H1 (cell line): ENCODE results near the gene BEX3. TPM values are rescaled to one million over a fixed set of nuclear protein-coding genes. Genes with fewer than 3 reads are reported as not detected.
A peak's percentile ranks its signal among the peaks of the same experiment; 100 is the strongest.

Source experiments
- CTCF ChIA-PET: fragments of 300-600 bp; sonication (Branson Sonifier 250); formaldehyde crosslinking; loops from one replicate; lab custom pipeline; 2021; ENCODE audit not compliant: partially characterized antibody; lab: Charles Lee
- POLR2A ChIA-PET: fragments of 300-600 bp; sonication (Branson Sonifier 250); formaldehyde crosslinking; loops from one replicate; lab custom pipeline; 2021; ENCODE audit warnings: inconsistent platforms; ENCODE audit not compliant: partially characterized antibody; lab: Charles Lee
- DNase-seq, 2 experiments: peaks; one replicate each; pipeline versions ENCODE4 v3.0.0 to v3.0.0-alpha.2; 2010 to 2022; ENCODE audit warnings: low spot score in 2 of 2, low read depth in 1 of 2, mixed read lengths in 1 of 2
- FAIRE-seq: peaks from 2 replicates; lab custom pipeline; 2011; peaks lifted over from hg19 to GRCh38; lab: Jason Lieb, UNC
- H2AFZ ChIP-seq: 2 replicates; pipeline ENCODE4 v1.8.1; 2012; ENCODE audit warnings: low read length, inconsistent platforms
- H2AK5ac ChIP-seq: 2 replicates; pipeline ENCODE4 v1.6.1; 2013; ENCODE audit warnings: low read depth, low read length
- H2BK120ac ChIP-seq: replicated peaks from 2 replicates; pipeline ENCODE3; 2013; ENCODE audit warnings: low read depth, low read length, inconsistent platforms
- H2BK12ac ChIP-seq: 2 replicates; pipeline ENCODE4 v1.6.1; 2013; ENCODE audit warnings: low read depth, low read length
- H2BK15ac ChIP-seq: 2 replicates; pipeline ENCODE4 v1.6.1; 2013; ENCODE audit warnings: low read length
- H2BK20ac ChIP-seq: 2 replicates; pipeline ENCODE4 v1.6.1; 2013; ENCODE audit warnings: low read length
- H2BK5ac ChIP-seq: 2 replicates; pipeline ENCODE4 v1.6.1; 2013; ENCODE audit warnings: low read depth, low read length
- H3K14ac ChIP-seq: 2 replicates; pipeline ENCODE4 v1.6.1; 2013; ENCODE audit warnings: inconsistent platforms; ENCODE audit not compliant: insufficient read length
- H3K18ac ChIP-seq: 2 replicates; pipeline ENCODE4 v1.6.1; 2013; ENCODE audit warnings: low read length; ENCODE audit errors: extremely low read depth
- H3K23ac ChIP-seq: 2 replicates; pipeline ENCODE4 v1.6.1; 2013; ENCODE audit warnings: inconsistent platforms; ENCODE audit not compliant: insufficient read length
- H3K23me2 ChIP-seq: 2 replicates; pipeline ENCODE4 v1.6.1; 2013; ENCODE audit warnings: low read depth, low read length
- H3K27ac ChIP-seq: 2 replicates; pipeline ENCODE4 v1.6.1; 2011; ENCODE audit warnings: low read depth, low read length, inconsistent platforms
- H3K27me3 ChIP-seq, 4 experiments: replicated peaks in 1 of 4; 1 replicate in 1 of 4; 2 replicates in 3 of 4; pipeline versions ENCODE4 v1.6.1 to v1.8.1; 2011 to 2013; ENCODE audit warnings: low read length in 3 of 4, mild to moderate bottlenecking in 3 of 4, inconsistent platforms in 2 of 4, mixed read lengths in 2 of 4, moderate library complexity in 1 of 4; ENCODE audit not compliant: control insufficient read depth in 3 of 4, insufficient read depth in 3 of 4; ENCODE audit errors: extremely low read depth in 1 of 4
- H3K36me3 ChIP-seq, 4 experiments: 2 replicates each; pipeline versions ENCODE4 v1.6.1 to v1.8.1; 2011 to 2013; ENCODE audit warnings: mild to moderate bottlenecking in 4 of 4, low read length in 3 of 4, moderate library complexity in 2 of 4, control low read depth in 1 of 4, inconsistent platforms in 1 of 4; ENCODE audit not compliant: insufficient read depth in 4 of 4, control insufficient read depth in 2 of 4
- H3K4ac ChIP-seq: replicated peaks from 2 replicates; pipeline ENCODE3; 2013; ENCODE audit warnings: low read length, low read depth, mixed read lengths, inconsistent platforms; ENCODE audit not compliant: insufficient read length
- H3K4me1 ChIP-seq, 4 experiments: replicated peaks in 1 of 4; 1 replicate in 1 of 4; 2 replicates in 3 of 4; pipeline versions ENCODE4 v1.6.1 to v1.8.1; 2011 to 2013; ENCODE audit warnings: low read length in 3 of 4, inconsistent platforms in 2 of 4, mixed read lengths in 1 of 4; ENCODE audit not compliant: insufficient read depth in 4 of 4, control insufficient read depth in 3 of 4
- H3K4me2 ChIP-seq, 2 experiments: 2 replicates each; pipeline versions ENCODE4 v1.6.1 to v1.8.1; 2011 to 2013; ENCODE audit warnings: low read depth in 2 of 2, low read length in 2 of 2, control low read depth in 1 of 2, inconsistent platforms in 1 of 2, mild to moderate bottlenecking in 1 of 2; ENCODE audit not compliant: insufficient read depth in 1 of 2
- H3K4me3 ChIP-seq, 4 experiments: fragments of 200-600, 300-600 bp in 1 of 4; sonication (generic), shearing (Covaris generic), sonication (Bioruptor Twin) in 1 of 4; 2 replicates each; pipeline versions ENCODE4 v1.5.1 to v1.8.1; 2011 to 2016; ENCODE audit warnings: low read length in 4 of 4, low read depth in 3 of 4, control low read depth in 2 of 4, inconsistent platforms in 2 of 4, mild to moderate bottlenecking in 2 of 4, mixed read lengths in 1 of 4, moderate library complexity in 1 of 4; ENCODE audit not compliant: insufficient read depth in 2 of 4; ENCODE audit errors: extremely low read depth in 1 of 4
- H3K56ac ChIP-seq: replicated peaks from 2 replicates; pipeline ENCODE3; 2013; ENCODE audit warnings: low read depth, mild to moderate bottlenecking, mixed read lengths, low read length, inconsistent platforms; ENCODE audit not compliant: insufficient read length
- H3K79me1 ChIP-seq: 2 replicates; pipeline ENCODE4 v1.6.1; 2013; ENCODE audit warnings: low read depth, low read length, control low read depth
- H3K79me2 ChIP-seq, 2 experiments: 2 replicates each; pipeline versions ENCODE4 v1.6.1 to v1.8.1; 2012 to 2013; ENCODE audit warnings: low read length in 2 of 2, mild to moderate bottlenecking in 2 of 2, inconsistent platforms in 1 of 2; ENCODE audit not compliant: insufficient read depth in 2 of 2, control insufficient read depth in 1 of 2
- H3K9ac ChIP-seq, 4 experiments: replicated peaks in 1 of 4; 1 replicate in 1 of 4; 2 replicates in 3 of 4; pipeline versions ENCODE4 v1.6.1 to v1.8.1; 2011 to 2013; ENCODE audit warnings: low read depth in 3 of 4, low read length in 3 of 4, control low read depth in 2 of 4, mild to moderate bottlenecking in 2 of 4, moderate library complexity in 2 of 4, inconsistent platforms in 1 of 4; ENCODE audit errors: extremely low read depth in 1 of 4
- H3K9me3 ChIP-seq, 2 experiments: 2 replicates each; pipeline versions ENCODE4 v1.6.1 to v1.8.1; 2012 to 2013; ENCODE audit warnings: mild to moderate bottlenecking in 2 of 2, moderate library complexity in 2 of 2, control low read depth in 1 of 2, inconsistent platforms in 1 of 2, low read depth in 1 of 2, low read length in 1 of 2, mixed read lengths in 1 of 2; ENCODE audit not compliant: insufficient read depth in 2 of 2
- H4K20me1 ChIP-seq, 2 experiments: replicated peaks in 1 of 2; 2 replicates each; pipeline versions ENCODE3 to v1.8.1; 2011 to 2013; ENCODE audit warnings: inconsistent platforms in 2 of 2, low read length in 2 of 2, mild to moderate bottlenecking in 1 of 2; ENCODE audit not compliant: insufficient read depth in 2 of 2, control insufficient read depth in 1 of 2
- H4K5ac ChIP-seq: 2 replicates; pipeline ENCODE4 v1.6.1; 2013; ENCODE audit warnings: low read length, low read depth, mixed read lengths, inconsistent platforms; ENCODE audit not compliant: insufficient read length
- H4K8ac ChIP-seq: 2 replicates; pipeline ENCODE4 v1.8.0; 2013; ENCODE audit warnings: mild to moderate bottlenecking, moderate library complexity, low read length, inconsistent platforms; ENCODE audit not compliant: insufficient read depth; ENCODE audit errors: extremely low read depth
- H4K91ac ChIP-seq: replicated peaks from 2 replicates; pipeline ENCODE3; 2013; ENCODE audit warnings: low read length, mixed read lengths, inconsistent platforms; ENCODE audit not compliant: insufficient read length
- ATF2 ChIP-seq: IDR thresholded peaks from 2 replicates; pipeline ENCODE4 v1.6.1; 2012; ENCODE audit warnings: low read length, inconsistent platforms
- BCL11A ChIP-seq, 2 experiments: IDR thresholded peaks; one replicate each; pipeline ENCODE4 v1.6.1; 2011; ENCODE audit warnings: low read depth in 2 of 2, low read length in 2 of 2, mild to moderate bottlenecking in 2 of 2
- CBX5 ChIP-seq: fragments of 300-800, 300-1000 bp; sonication (generic); IDR thresholded peaks from 2 replicates; pipeline ENCODE4 v1.7.1; 2016; ENCODE audit warnings: antibody characterized with exemption, low read length, low read depth
- CTBP2 ChIP-seq: IDR thresholded peaks from 2 replicates; pipeline ENCODE4 v1.7.0; 2011; ENCODE audit warnings: borderline replicate concordance, mild to moderate bottlenecking, moderate library complexity, mixed read lengths, low read length; ENCODE audit not compliant: insufficient read depth, insufficient read length
- EP300 ChIP-seq, 2 experiments: IDR thresholded peaks; 1 replicate in 1 of 2; 2 replicates in 1 of 2; pipeline ENCODE4 v1.6.1; 2011 to 2012; ENCODE audit warnings: low read depth in 2 of 2, low read length in 2 of 2, mild to moderate bottlenecking in 2 of 2, borderline replicate concordance in 1 of 2, inconsistent platforms in 1 of 2, moderate library complexity in 1 of 2
- EZH2 ChIP-seq: fragments of 200-600 bp; sonication (generic); IDR thresholded peaks from 2 replicates; pipeline ENCODE4 v1.7.1; 2012; ENCODE audit warnings: low read depth, mild to moderate bottlenecking, moderate library complexity, low read length, inconsistent platforms; ENCODE audit not compliant: severe bottlenecking
- HDAC6 ChIP-seq: IDR thresholded peaks from one replicate; pipeline ENCODE4 v1.7.1; 2012; ENCODE audit warnings: low read depth, mild to moderate bottlenecking, inconsistent platforms, low read length, moderate library complexity
- KDM4A ChIP-seq: IDR thresholded peaks from one replicate; pipeline ENCODE4 v1.7.1; 2012; ENCODE audit warnings: low read depth, mild to moderate bottlenecking, moderate library complexity, low read length, inconsistent platforms; ENCODE audit not compliant: severe bottlenecking
- SIX5 ChIP-seq: IDR thresholded peaks from 2 replicates; pipeline ENCODE4 v1.6.1; 2011; ENCODE audit warnings: mild to moderate bottlenecking, low read depth, low read length
- SUZ12 ChIP-seq: fragments of 200-600 bp; sonication (generic); IDR thresholded peaks from 2 replicates; pipeline ENCODE4 v1.6.1; 2012; ENCODE audit warnings: mild to moderate bottlenecking, inconsistent platforms, low read length, moderate library complexity, mixed read lengths
- TEAD4 ChIP-seq: IDR thresholded peaks from 2 replicates; pipeline ENCODE4 v1.6.1; 2012; ENCODE audit warnings: low read depth, low read length, inconsistent platforms, mixed read lengths
- WGBS, 2 experiments: shearing (Covaris generic) in 1 of 2; methylation state at CpG; one replicate each; pipeline versions ENCODE4 v1.1.6 to v1.1.7; 2013 to 2015; ENCODE audit warnings: low lambda C conversion rate in 2 of 2, mixed read lengths in 2 of 2, inconsistent platforms in 1 of 2, low coverage in 1 of 2, missing lambda C conversion rate in 1 of 2; ENCODE audit not compliant: insufficient replicate concordance in 2 of 2, insufficient coverage in 1 of 2, insufficient read length in 1 of 2; ENCODE audit errors: extremely low coverage in 1 of 2, missing lambda C conversion rate in 1 of 2; 5-methylcytosine and 5-hydroxymethylcytosine counted together
- polyA plus RNA-seq, 7 experiments: library from polyadenylated mRNA; depleted of rRNA in 3 of 7; stranded (reverse) in 5 of 7; unstranded in 2 of 7; fragments of >200 nt in 5 of 7; fragments of 200-250 nt in 2 of 7; gene quantifications; 1 replicate in 5 of 7; 2 replicates in 1 of 7; 4 replicates in 1 of 7; pipeline versions ENCODE4 v1.2.1 to v1.2.3, GENCODE V29; 2011 to 2013; ENCODE audit warnings: missing spikeins in 2 of 7, mixed read lengths in 2 of 7
- total RNA-seq: library from RNA; stranded (reverse); fragmentation: NEBNext Ultra II Directional; extraction: Animal tissue kit (Norgen Biotek cat#: 25700); gene quantifications from 2 replicates; pipeline ENCODE4 v1.2.1, GENCODE V29; 2021

The BEX3 gene
- total and polyA plus RNA-seq, 2 of the 8 experiments (the other 6 are each of a cell fraction or from before 2014, with no cell fraction given), result 330 to 366 TPM

- no peak for TF ChIP-seq EZH2
- TF ChIP-seq SIX5, result no peak
- no peak for TF ChIP-seq ATF2
- TF ChIP-seq SUZ12, result no peak
- no peak for TF ChIP-seq KDM4A
- no peak for TF ChIP-seq HDAC6
- TF ChIP-seq TEAD4, result no peak
- TF ChIP-seq CTBP2, result no peak
- TF ChIP-seq BCL11A (IDR thresholded peaks at IDR 0.05; ENCODE audit: low read depth in 2 of 2, low read length in 2 of 2), result no peak
- TF ChIP-seq CBX5, result no peak
- TF ChIP-seq EP300 (IDR thresholded peaks at IDR 0.05; ENCODE audit: borderline replicate concordance in 1 of 2, low read depth in 2 of 2, low read length in 2 of 2), result no peak
- TF ChIP-seq, all 59 proteins: peak for 0
- no peak for DNase-seq
- Histone ChIP-seq H2BK20ac (no peak overlapping the region), H3K4me2 (peak overlapping the region in 1 of 2 experiments; percentile 74; a peak in 2 of 4 replicates), H4K5ac (no peak overlapping the region), H4K91ac (no peak overlapping the region), H3K27me3 (no peaks in the 10 kb centered on the region), H3K9ac (no peak overlapping the region), H3K27ac (no peak overlapping the region), H3K23ac (no peak overlapping the region), H2BK120ac (no peak overlapping the region), H2BK5ac (no peak overlapping the region), H3K9me3 (no peaks in the 10 kb centered on the region), H3K4me1 (no peaks in the 10 kb centered on the region), H3K79me1 (no peaks in the 10 kb centered on the region), H2AFZ (no peak overlapping the region), H3K4me3 (peak overlapping the region in 2 of 4 experiments; percentile 80 to 94; a peak in 4 of 8 replicates), H3K14ac (no peak overlapping the region), H3K56ac (no peak overlapping the region), H3K79me2 (peaks cover 0 to 5% of the 10 kb centered on the region in 2 experiments; a peak in 1 of 4 replicates), H3K4ac (no peak overlapping the region), H2BK15ac (no peak overlapping the region), H3K18ac (no peak overlapping the region), H2BK12ac (no peak overlapping the region), H4K8ac (no peak overlapping the region), H3K36me3 (peaks cover 0 to 9% (median 0%) of the 10 kb centered on the region in 4 experiments; a peak in 1 of 8 replicates), H2AK5ac (no peak overlapping the region), H3K23me2 (no peaks in the 10 kb centered on the region; the same call in 1 of the 2 replicates), H4K20me1 (no peaks in the 10 kb centered on the region)
- POLR2A ChIA-PET, result interaction anchor here (1.0 to 3.1 kb wide), 8 partner anchors 10 to 104 kb away, joined by 3 to 30 read pairs (median 8); partner anchors contain the start of genes BEX3 and TCEAL7
- FAIRE-seq, result no peak
- CTCF ChIA-PET, result interaction anchor here (0.9 kb wide), 1 partner anchor 106 kb away, joined by 3 read pairs; no protein-coding TSS in a partner anchor
- WGBS, 2 experiments, result 94% methylated on average over 2 of the region's 2 CpGs; no CpG with 5 or more reads in 1 of the 2 experiments
Measured at GRCh38 chrX:103357871-103358270, 18.5 kb upstream of the BEX3 start.
